ENCODE data around the gene OR52H1.

- TF ChIP-seq CTCF (IDR thresholded peaks at IDR 0.05) (no peak), POLR2A (IDR thresholded peaks at IDR 0.05) (no peak), EP300 (IDR thresholded peaks at IDR 0.05) (no peak), POLR2AphosphoS5 (IDR thresholded peaks at IDR 0.05) (no peak)
Measured at GRCh38 chr11:5557751-5558150, 9.4 kb upstream of the OR52H1 start.
